Lower lobe of right lung (tissue), 2 donors: ENCODE measurements around the gene IZUMO4. TPM values are rescaled to one million over a fixed set of nuclear protein-coding genes. Genes with fewer than 3 reads are reported as not detected.

ENCODE experiments used
- ATAC-seq, 2 donors: fragments of 200-7000 bp; cut with Tn5 transposase; one replicate each; pipeline ENCODE4 v1.9.1; 2020 to 2022; ENCODE audit warnings: mild to moderate bottlenecking in 2 of 2, moderate library complexity in 2 of 2
- DNase-seq: peaks from one replicate; pipeline ENCODE4 v3.0.0-alpha.2; 2020
- H3K27ac ChIP-seq: fragments of 200-600 bp; one replicate; pipeline ENCODE4 v1.8.0; 2022
- H3K27me3 ChIP-seq: fragments of 200-600 bp; one replicate; pipeline ENCODE4 v1.8.0; 2022; ENCODE audit warnings: low read depth
- H3K36me3 ChIP-seq: fragments of 200-600 bp; one replicate; pipeline ENCODE4 v1.8.0; 2022; ENCODE audit warnings: mild to moderate bottlenecking
- H3K4me1 ChIP-seq: fragments of 200-600 bp; one replicate; pipeline ENCODE4 v1.8.0; 2022
- H3K4me3 ChIP-seq: fragments of 200-600 bp; one replicate; pipeline ENCODE4 v1.8.0; 2022; ENCODE audit warnings: mild to moderate bottlenecking
- H3K9me3 ChIP-seq: fragments of 200-600 bp; one replicate; pipeline ENCODE4 v1.8.0; 2022
- intact Hi-C: fragments of 100-400 bp; cut with DNase I; formaldehyde crosslinking; loops from one replicate; pipeline ENCODE4 v1.11.0; 2022
- total RNA-seq: library from RNA; stranded (reverse); fragmentation: NEBNext Ultra II Directional; extraction: Animal tissue kit (Norgen Biotek cat#: 25700); gene quantifications from one replicate; pipeline ENCODE4 v1.2.1, GENCODE V29; 2021
- TF ChIP-seq, protein P1 (sequence below): fragments of 200-600 bp; IDR thresholded peaks from one replicate; pipeline ENCODE4 v1.8.0; 2022; ENCODE audit warnings: antibody characterized with exemption, mild to moderate bottlenecking
- donor health status: DM: no; HTN: yes; CAD: no; lungs with severe emphysema.

The IZUMO4 gene
- total RNA-seq, 1 donor from 2014 or later = 7.4 TPM

DNA sequence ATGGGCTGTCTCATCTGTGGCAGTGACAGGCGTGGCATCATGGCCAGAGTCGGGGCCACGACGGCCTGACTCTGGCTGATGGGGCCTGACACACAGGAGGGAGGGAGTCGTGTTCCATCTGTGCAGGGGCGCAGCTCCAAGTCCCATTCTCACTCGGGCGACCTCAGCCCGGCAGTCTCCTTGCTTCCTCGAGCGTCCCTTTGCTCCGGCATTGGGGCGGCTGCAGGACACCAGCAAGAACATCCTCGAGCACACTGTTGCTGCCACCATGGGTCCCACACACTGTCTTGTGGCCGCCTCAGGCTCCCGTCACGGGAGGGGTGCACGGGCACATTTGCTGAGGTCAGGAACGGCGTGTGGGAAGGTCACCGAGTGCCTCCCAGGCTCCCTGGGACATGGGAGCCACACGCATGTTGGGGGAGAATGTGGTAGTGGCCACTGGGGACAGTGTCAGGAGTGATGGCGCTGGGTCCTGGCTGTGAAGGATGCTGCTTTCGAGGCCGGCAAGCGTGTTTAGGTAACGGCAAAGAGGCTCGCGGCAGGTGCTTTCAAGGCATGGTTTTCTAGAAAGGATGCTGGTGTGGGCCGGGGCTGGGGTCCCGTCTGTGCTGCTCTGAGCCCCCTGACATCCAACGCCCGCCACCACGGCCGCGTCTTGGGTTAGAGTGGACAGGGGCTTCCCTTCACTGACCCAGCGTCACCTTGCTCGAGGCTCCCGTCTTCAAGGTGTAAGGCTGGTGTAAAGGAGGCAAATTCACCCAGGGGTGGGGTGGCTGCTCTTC lies 3.4 kb downstream of the IZUMO4 start:
- TF ChIP-seq, protein P1, sequence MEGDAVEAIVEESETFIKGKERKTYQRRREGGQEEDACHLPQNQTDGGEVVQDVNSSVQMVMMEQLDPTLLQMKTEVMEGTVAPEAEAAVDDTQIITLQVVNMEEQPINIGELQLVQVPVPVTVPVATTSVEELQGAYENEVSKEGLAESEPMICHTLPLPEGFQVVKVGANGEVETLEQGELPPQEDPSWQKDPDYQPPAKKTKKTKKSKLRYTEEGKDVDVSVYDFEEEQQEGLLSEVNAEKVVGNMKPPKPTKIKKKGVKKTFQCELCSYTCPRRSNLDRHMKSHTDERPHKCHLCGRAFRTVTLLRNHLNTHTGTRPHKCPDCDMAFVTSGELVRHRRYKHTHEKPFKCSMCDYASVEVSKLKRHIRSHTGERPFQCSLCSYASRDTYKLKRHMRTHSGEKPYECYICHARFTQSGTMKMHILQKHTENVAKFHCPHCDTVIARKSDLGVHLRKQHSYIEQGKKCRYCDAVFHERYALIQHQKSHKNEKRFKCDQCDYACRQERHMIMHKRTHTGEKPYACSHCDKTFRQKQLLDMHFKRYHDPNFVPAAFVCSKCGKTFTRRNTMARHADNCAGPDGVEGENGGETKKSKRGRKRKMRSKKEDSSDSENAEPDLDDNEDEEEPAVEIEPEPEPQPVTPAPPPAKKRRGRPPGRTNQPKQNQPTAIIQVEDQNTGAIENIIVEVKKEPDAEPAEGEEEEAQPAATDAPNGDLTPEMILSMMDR = no peak
- intact Hi-C loops = no loop called here
- H3K36me3 ChIP-seq = peaks cover 51% of the 10 kb centered on the region
- H3K27ac ChIP-seq = no peak overlapping the region
- H3K27me3 ChIP-seq = no peaks in the 10 kb centered on the region
- ATAC-seq (no peak), DNase-seq (no peak)
- H3K4me3 ChIP-seq = no peak overlapping the region
- H3K4me1 ChIP-seq = peaks cover 14% of the 10 kb centered on the region
- H3K9me3 ChIP-seq = no peaks in the 10 kb centered on the region

DNA sequence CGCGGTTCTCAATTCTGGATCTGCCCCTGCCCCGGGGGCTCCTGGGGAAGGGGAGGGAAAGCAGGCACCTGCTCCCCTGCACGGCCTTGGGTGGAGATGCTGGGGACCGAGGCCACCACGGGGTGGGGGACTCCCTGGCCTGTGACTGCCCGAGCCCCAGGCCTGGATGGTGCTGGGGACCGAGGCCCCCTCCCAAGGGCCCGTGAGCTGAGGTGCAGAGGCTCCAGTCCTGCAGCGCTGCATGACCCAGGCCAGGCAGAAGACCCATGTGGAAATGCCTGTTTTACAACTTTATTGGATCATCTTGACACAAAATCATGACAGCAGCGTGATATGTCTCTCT lies 4.0 kb downstream of the IZUMO4 start:
- peaks cover 9% of the 10 kb centered on the region for H3K4me1 ChIP-seq
- ATAC-seq = no peak
- peaks cover 3% of the 10 kb centered on the region for H3K9me3 ChIP-seq
- DNase-seq = no peak
- H3K27ac ChIP-seq = no peak overlapping the region
- H3K4me3 ChIP-seq = no peak overlapping the region
- no peaks in the 10 kb centered on the region for H3K27me3 ChIP-seq
- H3K36me3 ChIP-seq = peaks cover 56% of the 10 kb centered on the region
- intact Hi-C loops = no loop called here
- TF ChIP-seq, protein P1 = no peak

DNA sequence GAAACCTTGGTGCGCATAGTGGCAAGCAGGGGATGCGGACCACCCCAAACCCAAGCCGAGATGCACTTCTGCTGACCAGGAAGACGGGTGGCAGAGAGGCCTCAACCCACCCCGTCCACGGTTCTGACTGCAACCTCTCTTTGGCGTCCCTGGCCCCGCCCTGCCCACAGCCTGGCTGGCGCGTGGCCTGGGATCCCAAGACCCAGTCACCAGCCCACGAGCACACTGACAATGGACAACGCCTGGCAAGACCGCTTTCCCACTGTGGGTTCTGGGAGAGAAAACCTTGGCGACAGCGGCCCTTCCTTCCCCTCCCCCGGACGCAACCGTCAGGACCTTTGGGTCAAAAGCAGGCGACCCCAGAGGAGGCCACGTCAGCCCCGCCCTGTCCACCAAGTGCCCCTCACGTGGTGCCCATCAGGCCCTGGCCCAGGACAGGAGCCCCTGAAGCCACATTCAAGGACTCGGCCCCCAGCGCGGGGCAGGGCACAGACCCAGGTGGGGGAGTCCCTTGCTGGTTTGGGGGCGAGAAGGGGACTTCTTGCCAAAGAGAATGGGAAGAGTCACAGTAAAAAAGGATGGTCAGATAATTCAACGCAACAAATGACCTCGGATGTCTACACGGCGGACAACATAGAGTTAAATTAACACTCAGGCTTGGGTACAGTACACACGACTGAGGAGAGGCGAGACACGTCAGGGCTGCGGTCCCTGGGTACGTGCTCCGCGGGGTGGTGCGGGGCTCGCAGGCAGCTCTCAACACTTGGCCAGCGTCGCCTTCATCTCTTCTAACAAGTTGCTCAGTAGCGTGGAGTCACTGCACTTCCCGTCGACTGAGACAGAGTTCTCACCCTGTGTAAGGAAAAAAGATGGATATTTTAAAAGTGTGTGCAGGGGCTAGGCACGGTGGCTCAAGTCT lies 5.0 kb downstream of the IZUMO4 start:
- Histone ChIP-seq H3K27ac (no peak overlapping the region), H3K9me3 (peaks cover 3% of the 10 kb centered on the region), H3K36me3 (peaks cover 66% of the 10 kb centered on the region), H3K27me3 (no peaks in the 10 kb centered on the region), H3K4me1 (peaks cover 9% of the 10 kb centered on the region), H3K4me3 (no peak overlapping the region)
- no peak for DNase-seq
- intact Hi-C loops = no loop called here
- TF ChIP-seq, protein P1 = no peak
- ATAC-seq = no peak

DNA sequence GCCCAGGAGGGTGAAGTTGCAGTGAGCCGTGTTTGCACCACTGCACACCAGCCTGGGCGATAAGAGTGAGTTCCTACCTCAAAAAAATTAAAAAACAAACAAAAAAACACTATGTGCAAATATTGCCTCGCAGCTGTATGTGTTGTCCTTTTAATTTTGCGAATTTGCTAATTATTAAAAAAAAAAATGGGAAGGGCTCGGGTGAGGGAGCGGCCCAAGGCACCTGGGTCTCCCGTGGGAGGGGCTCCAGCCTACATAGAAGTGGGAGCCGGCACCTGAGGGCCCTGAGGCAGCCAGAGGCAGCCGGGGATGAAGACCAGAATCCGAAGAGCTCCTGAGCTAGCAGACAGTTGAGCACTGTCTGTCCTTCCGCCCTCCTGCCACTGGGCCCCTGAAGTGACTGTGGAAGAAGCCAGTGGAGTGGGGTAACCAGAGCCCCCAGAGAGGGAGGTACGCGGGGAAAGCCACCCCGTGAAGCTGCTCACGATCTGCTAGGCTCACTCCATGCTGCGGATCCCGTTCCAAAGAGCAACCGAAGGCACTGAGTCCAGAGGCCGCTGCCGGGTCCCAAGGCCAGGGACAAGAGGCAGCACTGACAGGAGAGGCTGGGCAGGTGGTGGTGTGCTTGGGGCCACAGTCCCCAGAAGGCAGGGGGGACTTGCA lies 6.5 kb downstream of the IZUMO4 start:
- Histone ChIP-seq H3K4me3 (no peak overlapping the region), H3K36me3 (peaks cover 81% of the 10 kb centered on the region), H3K9me3 (peaks cover 3% of the 10 kb centered on the region), H3K4me1 (no peaks in the 10 kb centered on the region), H3K27me3 (no peaks in the 10 kb centered on the region), H3K27ac (no peak overlapping the region)
- TF ChIP-seq, protein P1 = no peak
- DNase-seq (no peak), ATAC-seq (no peak)
- intact Hi-C loops = no loop called here

DNA sequence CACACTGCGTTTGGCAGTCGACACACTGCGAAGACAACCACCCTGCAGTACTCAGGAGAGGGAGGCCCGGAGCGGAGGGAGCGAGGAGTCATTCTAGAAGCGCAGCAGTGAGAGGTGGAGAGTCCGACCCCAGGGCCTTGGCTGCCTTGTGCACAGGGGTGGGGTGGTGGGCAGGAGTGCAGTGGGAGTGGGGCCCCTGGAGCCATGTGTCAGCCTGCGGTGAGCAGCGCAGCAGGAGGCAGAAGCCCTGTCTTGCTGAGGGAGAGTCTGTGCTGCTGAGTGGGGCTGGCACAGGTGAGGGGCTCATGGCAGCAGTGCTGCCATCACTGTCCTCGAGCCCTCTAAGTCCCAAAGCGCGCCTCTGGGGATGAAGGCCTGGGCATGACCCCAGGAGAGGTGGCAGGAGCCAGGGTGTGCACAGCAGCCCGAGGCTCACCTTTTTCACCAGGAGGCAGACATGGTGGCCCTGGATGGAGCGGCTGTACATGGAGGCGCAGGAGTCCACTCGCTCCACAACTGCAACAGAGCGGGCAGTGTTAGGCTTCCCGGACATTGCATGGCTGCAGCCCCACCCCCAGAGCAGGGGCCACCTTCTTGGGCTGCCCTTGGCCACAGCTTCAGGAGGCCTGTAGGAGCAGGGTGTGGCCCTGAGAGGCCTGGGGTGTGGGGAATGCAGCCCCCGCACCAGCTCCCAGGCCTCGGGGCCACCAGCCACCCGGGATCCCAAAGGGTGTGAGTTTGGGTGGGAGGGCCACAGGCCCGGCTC lies 11.7 kb downstream of the IZUMO4 start:
- Histone ChIP-seq H3K9me3 (peaks cover 3% of the 10 kb centered on the region), H3K36me3 (peaks cover 90% of the 10 kb centered on the region), H3K27ac (no peak overlapping the region), H3K27me3 (no peaks in the 10 kb centered on the region), H3K4me3 (no peak overlapping the region), H3K4me1 (no peaks in the 10 kb centered on the region)
- TF ChIP-seq, protein P1 = no peak
- ATAC-seq = no peak
- no peak for DNase-seq
- intact Hi-C loops = no loop called here
